GM13977 (cell line): ENCODE data around the gene CFAP58.

Experiments used
- DNase-seq: peaks from one replicate; pipeline ENCODE4 v3.0.0; 2012; ENCODE audit warnings: low spot score
- CTCF ChIP-seq: IDR thresholded peaks from 2 replicates; pipeline ENCODE4 v1.5.1; 2012; ENCODE audit warnings: mild to moderate bottlenecking, control low read depth; ENCODE audit not compliant: insufficient read depth; ENCODE audit errors: extremely low read depth, missing control alignments
- in situ Hi-C: fragments of 300-500 bp; cut with MboI; formaldehyde crosslinking; loops from one replicate; pipeline ENCODE4 v1.12.0; 2022; ENCODE audit warnings: low sequenced_read_pairs, low pct_unique_long_range_greater_than_20kb, mixed read lengths, inconsistent platforms; ENCODE audit not compliant: unreplicated experiment

Gene CFAP58

GRCh38 chr10:104472505-104472904, 118.9 kb downstream of the CFAP58 start:
- DNase-seq, result no peak
- in situ Hi-C loops, result no loop called here
- TF ChIP-seq CTCF, result no peak

DNA sequence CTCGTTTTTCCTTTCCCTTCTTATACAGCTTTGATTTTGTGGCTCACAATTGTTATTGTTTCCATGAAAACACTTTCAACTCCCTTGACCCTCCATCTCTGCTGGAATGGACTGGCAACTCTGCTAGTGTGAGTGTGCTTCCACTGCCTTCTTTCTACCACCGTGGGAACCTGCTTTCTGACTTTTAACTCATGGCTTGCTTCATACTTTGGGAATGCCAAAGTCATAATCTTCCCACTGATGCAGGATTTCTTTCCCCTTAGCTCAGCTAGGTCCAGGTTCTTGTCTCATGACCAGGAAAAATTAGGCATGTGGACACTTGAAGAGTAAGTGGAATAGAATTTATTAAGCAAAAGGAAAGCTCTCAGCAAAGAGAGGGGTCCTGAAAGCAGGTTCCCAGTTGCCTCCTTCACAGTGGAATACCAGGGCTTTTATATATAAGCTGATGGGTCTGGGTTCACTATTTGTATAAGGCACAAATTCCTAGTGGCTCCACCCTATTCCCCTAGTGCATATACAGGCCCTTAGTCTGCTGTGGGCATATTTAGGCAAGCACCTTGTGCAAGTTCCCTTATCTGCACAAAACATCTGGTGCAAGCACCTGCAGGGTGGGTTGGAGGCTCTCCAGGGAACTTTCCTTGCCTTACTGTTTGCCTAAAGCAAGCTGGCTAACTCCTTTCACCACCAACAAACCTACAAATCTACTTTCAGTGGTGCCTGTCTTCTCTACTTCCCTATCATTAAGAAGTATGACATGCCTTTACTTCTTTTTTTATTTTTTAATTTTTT, 119.5 kb downstream of the CFAP58 start:
- DNase-seq, result no peak
- no peak for TF ChIP-seq CTCF
- in situ Hi-C loops, result no loop called here

GRCh38 chr10:104478380-104478779, 124.7 kb downstream of the CFAP58 start:
- no peak for DNase-seq
- TF ChIP-seq CTCF, result no peak
- in situ Hi-C loops, result no loop called here

GRCh38 chr10:104479906-104480593, 126.4 kb downstream of the CFAP58 start:
- in situ Hi-C loops, result no loop called here
- DNase-seq, result no peak
- TF ChIP-seq CTCF, result no peak

DNA sequence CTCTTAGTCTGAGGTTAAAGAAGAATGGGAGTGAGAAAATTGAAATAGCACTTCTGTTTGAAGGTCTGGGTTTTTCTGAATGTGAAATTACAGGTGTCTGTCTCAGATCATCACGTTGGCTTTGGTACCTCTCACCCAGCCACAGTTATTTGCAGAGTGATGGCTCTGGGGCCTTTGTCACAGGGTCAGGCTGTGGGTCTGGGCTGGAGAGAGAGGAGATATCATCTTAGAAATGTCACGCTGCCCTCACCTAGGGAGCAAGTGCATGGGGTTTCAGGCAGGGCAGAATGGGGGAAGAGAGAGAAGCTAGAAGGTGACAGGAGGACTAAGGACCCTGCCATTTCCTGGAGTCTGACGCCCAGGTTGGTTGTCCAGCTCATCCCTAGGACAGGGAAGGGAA, 127.2 kb downstream of the CFAP58 start:
- in situ Hi-C loops, result no loop called here
- no peak for TF ChIP-seq CTCF
- no peak for DNase-seq

- no peak for TF ChIP-seq CTCF
- in situ Hi-C loops, result no loop called here
- DNase-seq, result no peak
Measured at GRCh38 chr10:104483582-104483981, 129.9 kb downstream of the CFAP58 start.
